Endothelial cell of umbilical vein (primary cell): Measurements from ENCODE around the gene ORM2. TPM values are rescaled to one million over a fixed set of nuclear protein-coding genes. Genes with fewer than 3 reads are reported as not detected.

ENCODE experiments used
- BruUV-seq: library from RNA; stranded (reverse); fragments of 400-500 nt; replicated peaks from 2 replicates; lab custom pipeline; 2021; lab: Mats Ljungman, UMichigan
- CTCF ChIA-PET: fragments of 300-600, 350-600 bp; sonication (Branson Sonifier 250); formaldehyde crosslinking; loops from one replicate; lab custom pipeline; 2021; ENCODE audit warnings: antibody characterized with exemption, inconsistent platforms; lab: Charles Lee
- POLR2A ChIA-PET: fragments of 300-600, 350-600 bp; sonication (Branson Sonifier 250); formaldehyde crosslinking; loops from one replicate; lab custom pipeline; 2021; ENCODE audit warnings: antibody characterized with exemption, inconsistent platforms; lab: Charles Lee
- DNase-seq: peaks from one replicate; pipeline ENCODE4 v3.0.0-alpha.2; 2011; ENCODE audit warnings: low read depth, low spot score
- FAIRE-seq: peaks from 2 replicates; lab custom pipeline; 2011; peaks lifted over from hg19 to GRCh38; lab: Jason Lieb, UNC
- H2AFZ ChIP-seq: 2 replicates; pipeline ENCODE4 v1.6.0; 2012; ENCODE audit warnings: low read depth, low read length, control low read depth, inconsistent platforms
- H3K27ac ChIP-seq: 2 replicates; pipeline ENCODE4 v1.5.1; 2011; ENCODE audit warnings: low read depth, mild to moderate bottlenecking, control low read depth, low read length, moderate library complexity; ENCODE audit not compliant: insufficient read depth
- H3K27me3 ChIP-seq, 2 experiments: 2 replicates each; pipeline versions ENCODE4 v1.6.0 to v1.6.1; 2011; ENCODE audit warnings: low read length in 2 of 2, mixed read lengths in 1 of 2; ENCODE audit not compliant: control insufficient read depth in 2 of 2, insufficient read depth in 2 of 2
- H3K36me3 ChIP-seq, 2 experiments: 2 replicates in 1 of 2; 3 replicates in 1 of 2; pipeline ENCODE4 v1.5.1; 2011; ENCODE audit warnings: low read length in 2 of 2, mild to moderate bottlenecking in 1 of 2, moderate library complexity in 1 of 2; ENCODE audit not compliant: control insufficient read depth in 2 of 2, insufficient read depth in 2 of 2; ENCODE audit errors: extremely low read depth in 1 of 2
- H3K4me1 ChIP-seq: 3 replicates; pipeline ENCODE4 v1.5.1; 2011; ENCODE audit warnings: mild to moderate bottlenecking, low read length; ENCODE audit not compliant: control insufficient read depth, insufficient read depth; ENCODE audit errors: extremely low read depth
- H3K4me2 ChIP-seq: 2 replicates; pipeline ENCODE4 v1.6.1; 2011; ENCODE audit warnings: low read length, control low read depth, mixed read lengths; ENCODE audit not compliant: insufficient read depth
- H3K4me3 ChIP-seq, 3 experiments: fragments of 200-600 bp in 1 of 3; sonication (generic), shearing (Covaris generic) in 1 of 3; replicated peaks in 1 of 3; 2 replicates each; pipeline ENCODE4 v1.5.1; 2011 to 2016; ENCODE audit warnings: control low read depth in 3 of 3, low read length in 3 of 3, mild to moderate bottlenecking in 2 of 3, inconsistent platforms in 1 of 3, low read depth in 1 of 3, moderate library complexity in 1 of 3; ENCODE audit not compliant: insufficient read depth in 1 of 3
- H3K79me2 ChIP-seq: 2 replicates; pipeline ENCODE4 v1.6.0; 2012; ENCODE audit warnings: low read length, inconsistent platforms; ENCODE audit not compliant: control insufficient read depth, insufficient read depth
- H3K9ac ChIP-seq: replicated peaks from 2 replicates; pipeline ENCODE3; 2011; ENCODE audit warnings: low read length, control low read depth; ENCODE audit not compliant: insufficient read depth; ENCODE audit errors: extremely low read depth
- H3K9me1 ChIP-seq: replicated peaks from 3 replicates; pipeline ENCODE4 v1.6.0; 2011; ENCODE audit warnings: mild to moderate bottlenecking, low read length; ENCODE audit not compliant: control insufficient read depth, insufficient read depth; ENCODE audit errors: extremely low read depth
- H3K9me3 ChIP-seq: replicated peaks from 2 replicates; pipeline ENCODE4 v1.5.1; 2012; ENCODE audit warnings: low read length, inconsistent platforms; ENCODE audit not compliant: control insufficient read depth, insufficient read depth
- H4K20me1 ChIP-seq: replicated peaks from 2 replicates; pipeline ENCODE3; 2011; ENCODE audit warnings: mild to moderate bottlenecking, low read length; ENCODE audit not compliant: control insufficient read depth, insufficient read depth; ENCODE audit errors: extremely low read depth
- CTCF ChIP-seq, 2 donors: IDR thresholded peaks; 1 replicate in 1 of 2; 2 replicates in 1 of 2; pipeline ENCODE4 v1.5.1; 2011; ENCODE audit warnings: low read length in 2 of 2, mild to moderate bottlenecking in 2 of 2, moderate library complexity in 2 of 2, control low read depth in 1 of 2, inconsistent platforms in 1 of 2, low read depth in 1 of 2; ENCODE audit not compliant: insufficient read depth in 1 of 2; ENCODE audit errors: extremely low read depth in 1 of 2
- FOS ChIP-seq: IDR thresholded peaks from 2 replicates; pipeline ENCODE4 v1.6.1; 2011; ENCODE audit warnings: mild to moderate bottlenecking, low read length, moderate library complexity, borderline replicate concordance; ENCODE audit not compliant: insufficient read depth
- GATA2 ChIP-seq: IDR thresholded peaks from 2 replicates; pipeline ENCODE4 v1.7.0; 2011; ENCODE audit warnings: low read depth, mild to moderate bottlenecking, moderate library complexity, mixed read lengths, low read length; ENCODE audit not compliant: insufficient read length, insufficient read depth
- JUN ChIP-seq: IDR thresholded peaks from 2 replicates; pipeline ENCODE4 v1.6.1; 2011; ENCODE audit warnings: borderline replicate concordance, low read depth; ENCODE audit not compliant: insufficient read length, insufficient read depth
- MAX ChIP-seq: IDR thresholded peaks from 2 replicates; pipeline ENCODE4 v1.6.1; 2011; ENCODE audit not compliant: insufficient read depth, insufficient read length
- MYC ChIP-seq: IDR thresholded peaks from one replicate; pipeline ENCODE4 v1.6.1; 2011; ENCODE audit warnings: mild to moderate bottlenecking, low read depth, low read length
- POLR2AphosphoS5 ChIP-seq: IDR thresholded peaks from 2 replicates; pipeline ENCODE4 v1.6.1; 2012; ENCODE audit warnings: low read depth, mild to moderate bottlenecking, control low read depth, low read length, moderate library complexity; ENCODE audit not compliant: insufficient read depth
- dilution Hi-C: fragments of 300-500 bp; cut with MboI; formaldehyde crosslinking; loops from one replicate; pipeline ENCODE4 v1.15.0; 2019; ENCODE audit warnings: low sequenced_read_pairs; ENCODE audit not compliant: extremely low pct_ligation_motif_present
- intact Hi-C: fragments of 100-400 bp; cut with micrococcal nuclease; formaldehyde crosslinking; loops from one replicate; pipeline ENCODE4 v1.10.0; 2022
- polyA plus RNA-seq, 4 experiments: library from polyadenylated mRNA; depleted of rRNA in 3 of 4; stranded (reverse) in 3 of 4; unstranded in 1 of 4; fragments of >200 nt; gene quantifications; 2 replicates each; pipeline versions ENCODE4 v1.2.1 to v1.2.3, GENCODE V29; 2011 to 2012; ENCODE audit warnings: missing spikeins in 1 of 4
- total RNA-seq: library from RNA; stranded (reverse); gene quantifications from 2 replicates; pipeline ENCODE4 v1.2.3, GENCODE V29; 2021

Gene ORM2
- total and polyA plus RNA-seq, 2 donors (not counting 3 experiments of a cell fraction or from before 2014, with no cell fraction given), result not detected

- Histone ChIP-seq H3K4me1 (peaks cover 18% of the 10 kb centered on the region), H3K4me3 (no peak overlapping the region), H4K20me1 (no peaks in the 10 kb centered on the region), H3K9ac (no peak overlapping the region), H3K36me3 (peaks cover 0 to 21% of the 10 kb centered on the region in 2 experiments), H3K9me1 (no peaks in the 10 kb centered on the region), H3K4me2 (peak overlapping the region; percentile 49), H3K27me3 (no peaks in the 10 kb centered on the region), H3K79me2 (no peaks in the 10 kb centered on the region), H3K27ac (peak overlapping the region; percentile 17), H2AFZ (peak overlapping the region; percentile 22), H3K9me3 (no peaks in the 10 kb centered on the region)
- BruUV-seq, result no TSS peak
- ChIA-PET CTCF (interaction anchor here (0.8 to 1.1 kb wide), 2 partner anchors 13 to 33 kb away, joined by 3 read pairs; no protein-coding TSS in a partner anchor), POLR2A (no interaction called here)
- dilution Hi-C loops (no loop called here), intact Hi-C loops (no loop called here)
- FAIRE-seq (peak; percentile 72), DNase-seq (peak; percentile 13)
- TF ChIP-seq CTCF (IDR thresholded peaks at IDR 0.05; ENCODE audit: extremely low read depth in 1 of 2, insufficient read depth in 1 of 2, low read depth in 1 of 2, low read length in 2 of 2) (no peak), MAX (no peak), FOS (no peak), GATA2 (peak; percentile 66), JUN (no peak), MYC (no peak), POLR2AphosphoS5 (no peak)
Observed at GRCh38 chr9:114371973-114372917, 42.6 kb downstream of the ORM2 start.
